Right lobe of liver (tissue), 6 donors: Measurements from ENCODE around the gene CXorf51B. TPM values are rescaled to one million over a fixed set of nuclear protein-coding genes. Genes with fewer than 3 reads are reported as not detected.
A peak's percentile ranks its signal among the peaks of the same experiment; 100 is the strongest.
"Not testable (repeated sequence)": the region's sequence is repeated elsewhere in the genome, so short reads cannot be mapped to it uniquely, and the experiment has no call there.

Source experiments
- ATAC-seq, 4 donors: fragments of 200-7000 bp; cut with Tn5 transposase; one replicate each; pipeline ENCODE4 v1.9.1; 2020; ENCODE audit warnings: mild to moderate bottlenecking in 4 of 4, moderate library complexity in 4 of 4
- DNase-seq, 3 donors: peaks; one replicate each; pipeline ENCODE4 v3.0.0-alpha.2; 2020
- H3K27ac ChIP-seq, 3 donors: fragments of 200-600 bp; one replicate each; pipeline ENCODE4 v1.8.0; 2022
- H3K27me3 ChIP-seq, 2 donors: fragments of 200-600 bp; one replicate each; pipeline ENCODE4 v1.8.0; 2022
- H3K36me3 ChIP-seq, 4 donors: fragments of 200-600 bp; sonication (generic) in 1 of 4; one replicate each; pipeline versions ENCODE4 v1.5.1 to v1.8.0; 2017 to 2022; ENCODE audit warnings: control low read depth in 1 of 4
- H3K4me1 ChIP-seq, 4 donors: fragments of 200-600 bp; sonication (generic) in 1 of 4; one replicate each; pipeline versions ENCODE4 v1.5.1 to v1.8.0; 2017 to 2022; ENCODE audit warnings: control low read depth in 1 of 4
- H3K4me3 ChIP-seq, 3 donors: fragments of 200-600 bp; one replicate each; pipeline ENCODE4 v1.8.0; 2022
- H3K9me3 ChIP-seq, 4 donors: fragments of 200-600 bp; sonication (generic) in 1 of 4; one replicate each; pipeline versions ENCODE4 v1.5.1 to v1.8.0; 2017 to 2022; ENCODE audit warnings: control low read depth in 1 of 4
- POLR2A ChIP-seq: fragments of 450-650 bp; IDR thresholded peaks from one replicate; pipeline ENCODE4 v1.6.1; 2017; ENCODE audit warnings: antibody characterized with exemption, mild to moderate bottlenecking
- WGBS: methylation state at CpG from one replicate; pipeline ENCODE4 v1.1.6; 2018; ENCODE audit warnings: low coverage, low lambda C conversion rate; ENCODE audit not compliant: insufficient coverage; ENCODE audit errors: missing lambda C conversion rate; 5-methylcytosine and 5-hydroxymethylcytosine counted together
- intact Hi-C, 2 donors: fragments of 100-400 bp; cut with DNase I; formaldehyde crosslinking; loops; one replicate each; pipeline versions ENCODE4 v1.11.2 to v1.14.1; 2022
- long read RNA-seq: library from polyadenylated mRNA; unstranded; transcript quantifications from one replicate; pipeline ENCODE4 v2.0.0, GENCODE V29; 2019
- total RNA-seq, 6 experiments: library from RNA; depleted of rRNA in 2 of 6; stranded (reverse); fragments of >200 nt in 2 of 6; fragmentation: NEBNext Ultra II Directional in 3 of 6; extraction: Animal tissue kit (Norgen Biotek cat#: 25700) in 3 of 6; gene quantifications; one replicate each; pipeline versions ENCODE4 v1.1.0 to v1.2.4, GENCODE V29; 2016 to 2023
- TF ChIP-seq, protein P1 (sequence below), 4 donors: fragments of 200-600 bp in 3 of 4; fragments of 450-650 bp in 1 of 4; IDR thresholded peaks; one replicate each; pipeline versions ENCODE4 v1.5.1 to v1.8.0; 2016 to 2022; ENCODE audit warnings: antibody characterized with exemption in 4 of 4, mild to moderate bottlenecking in 2 of 4
- donor health status: DM: no; HTN: yes; CAD: no.
- donor health status: DM: no; HTN: no; CAD: no.
- donor health status: DM: no; HTN: no; CAD: no.
- donor health status: DM: no; HTN: yes; CAD: no.
- donor health status: DM: no; HTN: yes; CAD: no.

The CXorf51B gene
- total RNA-seq: not detected
- long read RNA-seq: 0 reads

DNA sequence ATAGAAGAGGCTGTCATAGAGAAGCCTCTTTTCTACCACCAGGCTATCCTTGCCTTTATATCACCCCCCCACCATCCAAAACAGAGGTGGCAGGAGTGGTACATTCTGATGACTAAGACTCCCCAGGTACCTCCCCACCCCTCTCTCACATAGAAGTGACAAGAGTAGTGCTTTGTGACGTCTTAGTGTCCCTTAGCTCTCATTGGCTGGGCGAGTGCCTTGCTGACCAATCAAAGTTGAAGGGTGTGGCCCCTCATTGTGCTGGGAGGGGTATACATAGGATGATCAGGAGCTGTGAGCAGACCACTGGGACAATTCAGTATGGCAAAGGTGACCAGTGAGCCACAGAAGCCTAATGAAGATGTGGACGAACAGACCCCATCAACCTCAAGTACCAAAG, at the start of gene CXorf51B:
Gene CXorf51B, plus strand, starts transcription at position 301 of the 400 bp plus-strand sequence. Its CDS starts 21 bp downstream, at position 322.
- no CpG with 5 or more reads among the region's 3 CpGs for WGBS
- H3K9me3 ChIP-seq, H3K27ac ChIP-seq, H3K4me1 ChIP-seq, H3K27me3 ChIP-seq, DNase-seq, ATAC-seq, intact Hi-C loops, H3K36me3 ChIP-seq, H3K4me3 ChIP-seq: not testable (repeated sequence)

DNA sequence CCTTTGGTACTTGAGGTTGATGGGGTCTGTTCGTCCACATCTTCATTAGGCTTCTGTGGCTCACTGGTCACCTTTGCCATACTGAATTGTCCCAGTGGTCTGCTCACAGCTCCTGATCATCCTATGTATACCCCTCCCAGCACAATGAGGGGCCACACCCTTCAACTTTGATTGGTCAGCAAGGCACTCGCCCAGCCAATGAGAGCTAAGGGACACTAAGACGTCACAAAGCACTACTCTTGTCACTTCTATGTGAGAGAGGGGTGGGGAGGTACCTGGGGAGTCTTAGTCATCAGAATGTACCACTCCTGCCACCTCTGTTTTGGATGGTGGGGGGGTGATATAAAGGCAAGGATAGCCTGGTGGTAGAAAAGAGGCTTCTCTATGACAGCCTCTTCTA, 5.1 kb downstream of the CXorf51B start, which contains the start of gene CXorf51A:
Gene CXorf51A, minus strand, starts transcription at position 101 of the 400 bp plus-strand sequence. Its CDS starts 21 bp downstream, at position 80.
- intact Hi-C loops, H3K27me3 ChIP-seq, H3K9me3 ChIP-seq, ATAC-seq, H3K36me3 ChIP-seq, DNase-seq, H3K4me1 ChIP-seq, H3K4me3 ChIP-seq, H3K27ac ChIP-seq: not testable (repeated sequence)
- no CpG with 5 or more reads among the region's 3 CpGs for WGBS

DNA sequence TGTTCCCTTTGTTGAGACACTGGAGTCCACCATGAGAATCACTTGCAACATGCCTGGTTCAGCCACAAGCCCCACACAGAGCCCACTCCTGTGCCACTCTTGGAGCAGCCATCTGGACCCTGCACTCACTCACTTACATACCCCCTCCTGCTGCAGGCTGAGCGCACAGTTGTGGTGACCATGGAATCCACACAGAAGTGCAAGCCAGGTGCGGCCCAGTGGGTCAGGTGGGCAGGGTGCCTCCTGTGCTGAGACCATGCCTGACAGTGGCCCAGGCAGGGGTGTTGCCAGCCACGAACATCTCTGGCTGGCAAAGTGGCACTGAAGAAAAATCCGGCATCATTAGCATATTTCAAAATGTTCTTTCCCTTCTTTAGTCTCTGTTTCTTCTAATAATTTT, 22.4 kb downstream of the CXorf51B start:
- no peak overlapping the region for H3K4me3 ChIP-seq
- DNase-seq: peak in 1 of 3 donors; percentile 44
- H3K9me3 ChIP-seq: no peaks in the 10 kb centered on the region
- no peaks in the 10 kb centered on the region for H3K36me3 ChIP-seq
- 44% methylated on average over 2 of the region's 4 CpGs for WGBS
- peak in 1 of 4 donors; percentile 21 for ATAC-seq
- no peak for TF ChIP-seq POLR2A
- TF ChIP-seq, protein P1, sequence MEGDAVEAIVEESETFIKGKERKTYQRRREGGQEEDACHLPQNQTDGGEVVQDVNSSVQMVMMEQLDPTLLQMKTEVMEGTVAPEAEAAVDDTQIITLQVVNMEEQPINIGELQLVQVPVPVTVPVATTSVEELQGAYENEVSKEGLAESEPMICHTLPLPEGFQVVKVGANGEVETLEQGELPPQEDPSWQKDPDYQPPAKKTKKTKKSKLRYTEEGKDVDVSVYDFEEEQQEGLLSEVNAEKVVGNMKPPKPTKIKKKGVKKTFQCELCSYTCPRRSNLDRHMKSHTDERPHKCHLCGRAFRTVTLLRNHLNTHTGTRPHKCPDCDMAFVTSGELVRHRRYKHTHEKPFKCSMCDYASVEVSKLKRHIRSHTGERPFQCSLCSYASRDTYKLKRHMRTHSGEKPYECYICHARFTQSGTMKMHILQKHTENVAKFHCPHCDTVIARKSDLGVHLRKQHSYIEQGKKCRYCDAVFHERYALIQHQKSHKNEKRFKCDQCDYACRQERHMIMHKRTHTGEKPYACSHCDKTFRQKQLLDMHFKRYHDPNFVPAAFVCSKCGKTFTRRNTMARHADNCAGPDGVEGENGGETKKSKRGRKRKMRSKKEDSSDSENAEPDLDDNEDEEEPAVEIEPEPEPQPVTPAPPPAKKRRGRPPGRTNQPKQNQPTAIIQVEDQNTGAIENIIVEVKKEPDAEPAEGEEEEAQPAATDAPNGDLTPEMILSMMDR (IDR thresholded peaks at IDR 0.05): no peak
- no peaks in the 10 kb centered on the region for H3K27me3 ChIP-seq
- H3K27ac ChIP-seq: no peak overlapping the region
- no peaks in the 10 kb centered on the region for H3K4me1 ChIP-seq
- intact Hi-C loops: no loop called here

DNA sequence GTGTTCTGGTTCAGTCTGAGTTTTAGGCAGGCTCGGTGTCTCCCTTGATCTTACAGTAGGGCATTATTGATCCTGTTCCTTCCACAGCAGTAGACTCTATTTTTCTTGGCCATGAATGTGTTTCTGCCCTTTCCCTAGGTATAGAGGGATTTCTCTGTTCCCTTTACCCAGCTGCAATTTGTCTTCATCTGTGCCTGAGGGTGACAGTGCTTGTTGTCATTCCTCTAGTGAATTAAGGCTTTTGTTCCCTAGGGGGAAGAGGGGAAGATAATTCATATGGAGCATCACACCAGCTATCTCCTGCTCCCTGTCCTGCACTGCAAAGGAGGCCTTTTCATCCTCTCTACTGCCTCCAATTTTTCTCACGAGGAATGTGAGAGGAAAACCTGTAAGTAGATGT, 44.7 kb downstream of the CXorf51B start:
- 32% methylated on average over 2 of the region's 2 CpGs for WGBS
- no peaks in the 10 kb centered on the region for H3K27me3 ChIP-seq
- no peak for ATAC-seq
- DNase-seq: no peak
- H3K9me3 ChIP-seq: no peaks in the 10 kb centered on the region
- TF ChIP-seq, protein P1 (IDR thresholded peaks at IDR 0.05): no peak
- TF ChIP-seq POLR2A: no peak
- intact Hi-C loops: no loop called here
- H3K36me3 ChIP-seq: no peaks in the 10 kb centered on the region
- no peaks in the 10 kb centered on the region for H3K4me1 ChIP-seq
- no peak overlapping the region for H3K27ac ChIP-seq
- no peak overlapping the region for H3K4me3 ChIP-seq

Other genes starting within 250 kb of the CXorf51B start
- gene CXorf51A, start 5.0 kb downstream of the CXorf51B start, total RNA-seq: not detected